ENCODE data around the gene PKD2L1. TPM values are rescaled to one million over a fixed set of nuclear protein-coding genes. Genes with fewer than 3 reads are reported as not detected.

Gene PKD2L1
- total and polyA plus RNA-seq, 10 of the 15 experiments (the other 5 are each of a cell fraction or from before 2014, with no cell fraction given), result 0.05 to 0.17 (median 0.08) TPM; not detected in 6

DNA sequence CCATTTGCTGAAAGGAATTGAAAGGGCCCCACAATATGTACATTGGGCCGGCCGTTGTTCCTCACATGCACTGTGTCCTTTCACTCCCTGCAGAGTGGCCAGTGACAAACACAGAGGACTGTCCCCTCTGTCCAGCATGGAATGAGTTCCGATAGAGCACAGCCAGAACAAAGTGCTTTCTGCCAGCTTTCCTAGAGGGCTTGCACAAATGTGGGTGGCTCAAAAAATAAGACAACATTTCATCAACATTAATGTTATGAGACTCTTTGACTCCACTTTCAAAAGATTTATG lies 2.4 kb downstream of the PKD2L1 start:
- ChIA-PET POLR2A (interaction anchor here (0.7 to 3.9 kb wide), 9 partner anchors 8 to 345 kb away, joined by 3 to 32 read pairs (median 4); partner anchors contain the start of gene SCD), SMC1A (ENCODE audit: uncharacterized antibody, unreplicated experiment) (interaction anchor here (0.9 to 7.8 kb wide), 10 partner anchors 9 to 104 kb away, joined by 3 to 60 read pairs (median 8); partner anchors contain the start of gene SCD), CTCF (interaction anchor here (0.7 to 5.8 kb wide), 14 partner anchors 12 to 282 kb away, joined by 3 to 84 read pairs (median 4); partner anchors contain the start of gene SCD), RAD21 (ENCODE audit: unreplicated experiment) (interaction anchor here (0.8 to 4.1 kb wide), 8 partner anchors 9 to 105 kb away, joined by 3 to 32 read pairs (median 6); partner anchors contain the start of gene SCD)
- H2AFZ ChIP-seq (ENCODE audit: control insufficient read depth, low read depth, low read length), result peak overlapping the region; percentile 83
- no peaks in the 10 kb centered on the region; a peak in 1 of 4 replicates for H3K27me3 ChIP-seq (replicated peaks in 1 of 2; ENCODE audit: control insufficient read depth in 2 of 2, insufficient read depth in 2 of 2, low read length in 1 of 2)
- H3K79me2 ChIP-seq (ENCODE audit: control insufficient read depth, insufficient read depth, low read length), result no peaks in the 10 kb centered on the region
- no peak for FAIRE-seq
- TF ChIP-seq YY1 (IDR thresholded peaks at IDR 0.05; ENCODE audit: low read depth, low read length), result 0 out of 2 replicates have a peak, but pooled peaks have one; percentile 39
- TF ChIP-seq CBX3 (IDR thresholded peaks at IDR 0.05; ENCODE audit: borderline replicate concordance, low read depth), result no peak
- 58% methylated on average over 3 of the region's 3 CpGs for WGBS (ENCODE audit: insufficient coverage, insufficient replicate concordance, low lambda C conversion rate, missing lambda C conversion rate)
- peak overlapping the region; percentile 67 for H3K4me2 ChIP-seq (ENCODE audit: control insufficient read depth, insufficient read depth)
- H3K36me3 ChIP-seq (ENCODE audit: control insufficient read depth in 2 of 2, insufficient read depth in 2 of 2, low read length in 1 of 2), result no peaks in the 10 kb centered on the region
- H3K27ac ChIP-seq (ENCODE audit: control insufficient read depth, insufficient read depth), result peak overlapping the region; percentile 70; the same call in 1 of the 2 replicates
- no peak overlapping the region for H3K4me3 ChIP-seq
- intact Hi-C loops (cut with micrococcal nuclease; ENCODE audit: unreplicated experiment), result no loop called here
- no peak for ATAC-seq
- DNase-seq (ENCODE audit: low read depth, low spot score), result no peak
- no peaks in the 10 kb centered on the region for H3K9me3 ChIP-seq (replicated peaks; ENCODE audit: control insufficient read depth, insufficient read depth, low read length)
- in situ Hi-C loops (cut with MboI), result no loop called here
- no peak overlapping the region; the same call in 1 of the 2 replicates for H3K9ac ChIP-seq (ENCODE audit: control insufficient read depth, insufficient read depth, low read length)
- H3K4me1 ChIP-seq (ENCODE audit: control insufficient read depth, insufficient read depth, low read length), result peaks cover 15% of the 10 kb centered on the region
- H4K20me1 ChIP-seq (ENCODE audit: control insufficient read depth, insufficient read depth), result no peaks in the 10 kb centered on the region
- no TSS peak for BruUV-seq (replicated peaks)

DNA sequence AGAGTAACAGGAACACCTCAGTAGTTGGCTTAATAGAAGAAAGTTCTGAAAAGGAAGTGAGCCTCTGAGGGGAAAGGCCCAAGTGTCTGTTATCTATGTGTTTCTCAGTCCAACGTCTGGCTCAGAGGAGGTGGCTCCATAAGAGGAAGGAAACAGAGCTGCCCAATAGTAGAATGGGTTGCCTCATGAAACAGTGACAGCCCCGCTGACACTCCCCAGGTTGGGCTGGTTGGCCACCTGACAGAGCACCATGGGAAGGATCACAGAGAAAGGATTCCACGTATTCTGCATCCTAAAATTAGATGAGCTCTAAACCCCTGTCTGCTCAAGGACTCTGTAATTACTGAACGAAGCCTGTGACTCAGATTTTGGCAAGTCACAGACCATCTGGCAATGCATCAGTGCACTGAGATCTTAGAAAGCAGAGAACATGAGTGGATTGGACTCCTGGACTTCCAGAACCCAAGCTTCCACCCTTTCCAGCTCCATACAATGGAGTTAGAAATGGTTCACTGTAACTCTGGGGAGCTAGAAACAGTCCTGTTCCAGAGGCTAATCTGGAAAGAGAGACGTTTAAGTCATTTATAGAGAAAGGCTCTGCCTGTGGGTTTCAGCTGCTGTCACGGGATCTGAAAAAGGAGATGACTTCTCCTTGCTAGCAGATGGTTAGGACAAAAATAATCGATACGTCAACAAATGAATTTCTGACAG lies 2.9 kb downstream of the PKD2L1 start:
- Histone ChIP-seq H3K27ac (ENCODE audit: control insufficient read depth, insufficient read depth) (peak overlapping the region; percentile 70), H3K36me3 (ENCODE audit: control insufficient read depth in 2 of 2, insufficient read depth in 2 of 2, low read length in 1 of 2) (no peaks in the 10 kb centered on the region), H3K27me3 (replicated peaks in 1 of 2; ENCODE audit: control insufficient read depth in 2 of 2, insufficient read depth in 2 of 2, low read length in 1 of 2) (no peaks in the 10 kb centered on the region; a peak in 1 of 4 replicates), H4K20me1 (ENCODE audit: control insufficient read depth, insufficient read depth) (no peaks in the 10 kb centered on the region), H3K9me3 (replicated peaks; ENCODE audit: control insufficient read depth, insufficient read depth, low read length) (no peaks in the 10 kb centered on the region), H3K79me2 (ENCODE audit: control insufficient read depth, insufficient read depth, low read length) (no peaks in the 10 kb centered on the region), H3K4me1 (ENCODE audit: control insufficient read depth, insufficient read depth, low read length) (peaks cover 15% of the 10 kb centered on the region), H3K4me3 (no peak overlapping the region; the same call in 1 of the 2 replicates), H3K4me2 (ENCODE audit: control insufficient read depth, insufficient read depth) (peak overlapping the region; percentile 67), H2AFZ (ENCODE audit: control insufficient read depth, low read depth, low read length) (peak overlapping the region; percentile 83), H3K9ac (ENCODE audit: control insufficient read depth, insufficient read depth, low read length) (peak overlapping the region; percentile 16)
- POLR2A ChIA-PET, result interaction anchor here (0.6 to 3.9 kb wide), 11 partner anchors 9 to 344 kb away, joined by 3 to 32 read pairs (median 4); partner anchors contain the start of gene SCD
- RAD21 ChIA-PET (ENCODE audit: unreplicated experiment), result interaction anchor here (0.5 to 4.1 kb wide), 15 partner anchors 9 to 191 kb away, joined by 3 to 32 read pairs (median 4); partner anchors contain the start of gene SCD
- 5% methylated on average over 8 of the region's 8 CpGs for WGBS (ENCODE audit: insufficient coverage, insufficient replicate concordance, low lambda C conversion rate, missing lambda C conversion rate)
- BruUV-seq (replicated peaks), result no TSS peak
- CTCF ChIA-PET, result interaction anchor here (0.7 to 5.8 kb wide), 15 partner anchors 13 to 281 kb away, joined by 3 to 84 read pairs (median 4); partner anchors contain the start of gene SCD
- ATAC-seq (peak; percentile 100), FAIRE-seq (peak; percentile 98), DNase-seq (ENCODE audit: low read depth, low spot score) (peak; percentile 90)
- in situ Hi-C loops (cut with MboI) (no loop called here), intact Hi-C loops (cut with micrococcal nuclease; ENCODE audit: unreplicated experiment) (no loop called here)
- SMC1A ChIA-PET (ENCODE audit: uncharacterized antibody, unreplicated experiment), result interaction anchor here (0.9 to 7.8 kb wide), 12 partner anchors 10 to 105 kb away, joined by 3 to 60 read pairs (median 7); partner anchors contain the start of gene SCD
- TF ChIP-seq SMAD5 (IDR thresholded peaks at IDR 0.05; ENCODE audit: low read depth) (no peak), CREM (IDR thresholded peaks at IDR 0.05; ENCODE audit: low read depth) (0 out of 2 replicates have a peak, but pooled peaks have one; percentile 18), IKZF1 (conservative IDR thresholded peaks at IDR 0.05) (peak; percentile 32; the same call in 1 of the 2 replicates), IKZF2 (IDR thresholded peaks at IDR 0.05) (peak in 1 of 2 experiments; percentile 35; a peak in 3 of 4 replicates), NFIC (IDR thresholded peaks at IDR 0.05; ENCODE audit: low read depth, low read length) (peak; percentile 68), RAD51 (IDR thresholded peaks at IDR 0.05) (peak; percentile 59)
- TF ChIP-seq, protein P1, sequence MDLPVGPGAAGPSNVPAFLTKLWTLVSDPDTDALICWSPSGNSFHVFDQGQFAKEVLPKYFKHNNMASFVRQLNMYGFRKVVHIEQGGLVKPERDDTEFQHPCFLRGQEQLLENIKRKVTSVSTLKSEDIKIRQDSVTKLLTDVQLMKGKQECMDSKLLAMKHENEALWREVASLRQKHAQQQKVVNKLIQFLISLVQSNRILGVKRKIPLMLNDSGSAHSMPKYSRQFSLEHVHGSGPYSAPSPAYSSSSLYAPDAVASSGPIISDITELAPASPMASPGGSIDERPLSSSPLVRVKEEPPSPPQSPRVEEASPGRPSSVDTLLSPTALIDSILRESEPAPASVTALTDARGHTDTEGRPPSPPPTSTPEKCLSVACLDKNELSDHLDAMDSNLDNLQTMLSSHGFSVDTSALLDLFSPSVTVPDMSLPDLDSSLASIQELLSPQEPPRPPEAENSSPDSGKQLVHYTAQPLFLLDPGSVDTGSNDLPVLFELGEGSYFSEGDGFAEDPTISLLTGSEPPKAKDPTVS (IDR thresholded peaks at IDR 0.05; ENCODE audit: low read depth, low read length), result no peak
- TF ChIP-seq, protein P2, sequence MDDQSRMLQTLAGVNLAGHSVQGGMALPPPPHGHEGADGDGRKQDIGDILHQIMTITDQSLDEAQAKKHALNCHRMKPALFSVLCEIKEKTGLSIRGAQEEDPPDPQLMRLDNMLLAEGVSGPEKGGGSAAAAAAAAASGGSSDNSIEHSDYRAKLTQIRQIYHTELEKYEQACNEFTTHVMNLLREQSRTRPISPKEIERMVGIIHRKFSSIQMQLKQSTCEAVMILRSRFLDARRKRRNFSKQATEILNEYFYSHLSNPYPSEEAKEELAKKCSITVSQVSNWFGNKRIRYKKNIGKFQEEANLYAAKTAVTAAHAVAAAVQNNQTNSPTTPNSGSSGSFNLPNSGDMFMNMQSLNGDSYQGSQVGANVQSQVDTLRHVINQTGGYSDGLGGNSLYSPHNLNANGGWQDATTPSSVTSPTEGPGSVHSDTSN (IDR thresholded peaks at IDR 0.05; ENCODE audit: insufficient replicate concordance, low read depth, low read length), result peak; percentile 62
- TF ChIP-seq, protein P3, sequence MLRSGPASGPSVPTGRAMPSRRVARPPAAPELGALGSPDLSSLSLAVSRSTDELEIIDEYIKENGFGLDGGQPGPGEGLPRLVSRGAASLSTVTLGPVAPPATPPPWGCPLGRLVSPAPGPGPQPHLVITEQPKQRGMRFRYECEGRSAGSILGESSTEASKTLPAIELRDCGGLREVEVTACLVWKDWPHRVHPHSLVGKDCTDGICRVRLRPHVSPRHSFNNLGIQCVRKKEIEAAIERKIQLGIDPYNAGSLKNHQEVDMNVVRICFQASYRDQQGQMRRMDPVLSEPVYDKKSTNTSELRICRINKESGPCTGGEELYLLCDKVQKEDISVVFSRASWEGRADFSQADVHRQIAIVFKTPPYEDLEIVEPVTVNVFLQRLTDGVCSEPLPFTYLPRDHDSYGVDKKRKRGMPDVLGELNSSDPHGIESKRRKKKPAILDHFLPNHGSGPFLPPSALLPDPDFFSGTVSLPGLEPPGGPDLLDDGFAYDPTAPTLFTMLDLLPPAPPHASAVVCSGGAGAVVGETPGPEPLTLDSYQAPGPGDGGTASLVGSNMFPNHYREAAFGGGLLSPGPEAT (IDR thresholded peaks at IDR 0.05; ENCODE audit: low read depth), result peak; percentile 44; the same call in 1 of the 2 replicates
